DMS153 treated with DMSO at 0.1 percent for 48 hours (cell line): ENCODE data around the gene RNASE3.
"Not testable (repeated sequence)": the region's sequence is repeated elsewhere in the genome, so short reads cannot be mapped to it uniquely, and the experiment has no call there.

Source experiments
- DNase-seq: peaks from one replicate; lab custom pipeline; 2025; ENCODE audit not compliant: unreplicated experiment; lab: John Stamatoyannopoulos, UW

Gene RNASE3

DNA sequence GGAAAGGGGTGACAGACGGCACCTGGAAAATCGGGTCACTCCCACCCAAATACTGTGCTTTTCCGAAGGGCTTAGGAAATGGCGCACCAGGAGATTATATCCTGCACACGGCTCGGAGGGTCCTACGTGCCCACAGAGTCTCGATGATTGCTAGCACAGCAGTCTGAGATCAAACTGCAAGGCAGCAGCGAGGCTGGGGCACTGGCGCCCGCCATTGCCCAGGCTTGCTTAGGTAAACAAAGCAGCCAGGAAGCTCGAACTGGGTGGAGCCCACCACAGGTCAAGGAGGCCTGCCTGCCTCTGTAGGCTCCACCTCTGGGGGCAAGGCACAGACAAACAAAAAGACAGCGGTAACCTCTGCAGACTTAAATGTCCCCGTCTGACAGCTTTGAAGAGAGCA is 19.6 kb downstream of the RNASE3 start:
- not testable (repeated sequence) for DNase-seq

DNA sequence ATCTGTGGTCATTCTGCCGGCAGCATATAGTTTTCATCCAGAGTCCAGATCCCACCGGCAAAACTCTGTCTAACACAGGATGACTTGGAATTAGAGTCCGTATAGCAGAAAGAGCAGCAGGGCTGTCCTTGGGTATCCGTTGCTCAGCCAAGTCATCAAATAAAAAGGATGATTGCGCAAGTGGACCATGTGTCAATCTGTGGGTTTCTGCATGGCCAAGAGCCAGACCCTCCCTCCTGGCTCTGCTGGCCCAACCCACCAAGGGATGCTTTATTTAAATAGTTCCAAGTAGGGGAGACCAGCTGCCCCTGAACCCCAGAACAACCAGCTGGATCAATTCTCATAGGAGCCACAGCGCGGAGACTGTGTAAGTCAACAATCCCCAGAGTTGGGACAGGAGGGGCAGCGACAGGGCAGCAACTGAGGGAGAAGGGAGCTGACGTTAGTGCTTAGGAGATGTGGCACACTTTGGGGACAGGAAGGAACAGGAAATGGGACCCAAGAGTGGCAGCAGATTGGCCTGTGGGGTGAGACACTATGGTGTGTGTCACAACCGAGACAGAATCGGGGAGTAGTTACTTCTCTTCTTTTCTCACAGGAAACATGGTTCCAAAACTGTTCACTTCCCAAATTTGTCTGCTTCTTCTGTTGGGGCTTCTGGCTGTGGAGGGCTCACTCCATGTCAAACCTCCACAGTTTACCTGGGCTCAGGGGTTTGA is 28.0 kb downstream of the RNASE3 start:
- DNase-seq = not testable (repeated sequence)

DNA sequence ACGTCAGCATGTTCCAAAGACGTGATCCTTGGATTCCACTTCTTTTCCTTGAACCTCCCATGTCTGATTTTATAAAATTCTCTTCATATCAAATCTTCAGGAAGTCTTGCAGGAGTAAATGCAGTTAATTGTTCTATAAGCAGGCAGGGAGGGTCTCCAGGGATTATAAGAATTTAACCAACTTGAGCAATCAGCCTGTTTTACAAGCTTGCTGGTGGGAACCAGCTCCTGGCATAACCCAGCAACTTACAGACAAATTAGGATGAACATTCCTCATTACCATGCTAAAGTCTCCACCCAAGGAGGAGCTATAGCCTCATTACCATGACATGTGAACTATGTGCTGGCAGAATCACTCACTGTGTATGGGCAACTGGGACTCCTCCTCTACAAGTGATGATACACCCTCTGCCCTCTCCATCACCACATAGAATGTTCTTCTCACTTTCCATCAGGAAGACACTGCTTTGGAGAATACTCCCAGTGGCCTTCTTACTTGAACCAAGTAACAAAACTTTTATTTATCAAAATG is 32.6 kb downstream of the RNASE3 start:
- not testable (repeated sequence) for DNase-seq

DNA sequence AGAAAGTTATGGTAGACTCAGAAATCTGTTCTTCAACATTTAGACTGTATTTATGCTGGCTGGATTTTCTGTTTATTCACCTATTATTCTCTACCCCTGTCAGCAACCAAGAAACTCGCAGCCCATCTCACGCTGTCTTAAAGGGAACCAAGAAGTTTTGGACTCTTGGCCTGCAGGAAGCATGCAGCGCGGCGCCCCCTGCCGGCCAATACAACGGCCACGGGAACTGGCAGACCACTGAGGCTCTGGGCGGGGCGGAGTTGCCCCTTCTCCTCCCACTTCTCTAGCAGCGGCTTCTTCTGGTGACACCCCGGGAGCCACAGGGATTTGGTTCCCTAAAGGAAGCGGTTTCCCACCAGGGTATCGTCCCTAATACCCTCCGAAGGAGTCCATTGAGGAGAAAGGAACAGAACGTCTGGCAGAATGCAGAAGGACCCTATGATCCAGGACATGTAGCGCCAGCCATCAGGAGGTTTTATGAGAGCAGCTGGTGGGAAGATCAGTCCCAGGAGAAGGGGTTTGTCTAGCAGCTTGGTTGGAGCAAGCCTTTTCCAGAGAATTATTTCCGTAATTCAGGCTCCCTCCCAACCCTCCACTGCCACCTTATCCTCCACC is 43.1 kb downstream of the RNASE3 start:
- no peak for DNase-seq

DNA sequence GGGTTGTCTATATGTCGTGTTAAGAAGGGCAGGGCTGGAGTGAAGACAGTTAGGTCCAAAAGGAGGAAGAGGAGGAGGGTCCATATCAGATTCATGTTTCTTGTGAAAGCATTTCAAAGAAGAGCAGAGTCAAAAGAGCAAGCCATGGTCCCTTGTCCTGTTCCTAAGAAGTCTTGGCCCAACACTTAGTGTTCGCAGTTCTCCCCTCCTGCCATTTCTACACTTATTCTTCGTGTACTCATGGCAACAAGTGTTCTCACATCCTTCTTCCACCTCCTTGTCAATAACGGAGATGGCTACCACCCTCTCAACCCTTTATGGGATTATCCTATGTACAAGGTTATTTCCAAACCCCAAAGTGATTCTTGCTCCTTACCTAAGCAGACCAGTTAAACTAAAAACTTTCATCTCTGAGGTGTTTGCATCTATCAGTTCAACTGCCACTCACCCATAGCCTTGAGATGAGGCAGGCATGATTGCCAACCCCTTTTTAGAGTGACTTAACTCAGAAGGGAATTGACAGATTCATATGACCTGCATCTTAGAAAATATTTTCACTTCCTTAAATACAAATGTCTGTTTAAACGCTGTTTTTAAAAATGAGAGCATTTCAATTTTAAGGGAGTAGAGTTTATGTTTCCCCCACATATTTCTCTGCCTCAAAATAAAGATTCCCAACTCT is 44.3 kb downstream of the RNASE3 start:
- no peak for DNase-seq
